B cell (primary cell): ENCODE measurements around the gene ACER1. TPM values are rescaled to one million over a fixed set of nuclear protein-coding genes. Genes with fewer than 3 reads are reported as not detected.
A peak's percentile ranks its signal among the peaks of the same experiment; 100 is the strongest.
"Not testable (repeated sequence)": the region's sequence is repeated elsewhere in the genome, so short reads cannot be mapped to it uniquely, and the experiment has no call there.

Source experiments
- ATAC-seq: fragments of 200-7000 bp; cut with Tn5 transposase; one replicate; pipeline ENCODE4 v1.10.0; 2021; ENCODE audit warnings: low read depth, mild to moderate bottlenecking, moderate number of reproducible peaks, moderate library complexity
- CTCF ChIA-PET: fragments of 350-600 bp; sonication (Branson Sonifier 250); formaldehyde crosslinking; loops from one replicate; lab custom pipeline; 2021; ENCODE audit warnings: antibody characterized with exemption, inconsistent platforms; lab: Charles Lee
- POLR2A ChIA-PET: fragments of 350-600 bp; sonication (Branson Sonifier 250); formaldehyde crosslinking; loops from one replicate; lab custom pipeline; 2021; ENCODE audit warnings: antibody characterized with exemption; lab: Charles Lee
- DNase-seq: peaks from one replicate; pipeline ENCODE4 v3.0.0; 2013
- H2AFZ ChIP-seq: 2 replicates; pipeline ENCODE4 v1.6.1; 2012; ENCODE audit warnings: mild to moderate bottlenecking, low read depth, low read length; ENCODE audit not compliant: insufficient read depth, poor library complexity, severe bottlenecking
- H3K27ac ChIP-seq, 2 donors: 1 replicate in 1 of 2; 2 replicates in 1 of 2; pipeline ENCODE4 v1.5.1; 2012 to 2013; ENCODE audit warnings: low read length in 2 of 2, mild to moderate bottlenecking in 2 of 2, moderate library complexity in 1 of 2
- H3K27me3 ChIP-seq, 4 experiments: fragments of 200-600 bp in 1 of 4; sonication (generic) in 1 of 4; replicated peaks in 1 of 4; 1 replicate in 2 of 4; 2 replicates in 2 of 4; pipeline versions ENCODE4 v1.6.1 to v1.7.0; 2013 to 2016; ENCODE audit warnings: low read length in 3 of 4, mild to moderate bottlenecking in 2 of 4, mixed read lengths in 1 of 4, moderate library complexity in 1 of 4; ENCODE audit not compliant: insufficient read depth in 4 of 4, control insufficient read depth in 3 of 4; ENCODE audit errors: control extremely low read depth in 1 of 4
- H3K36me3 ChIP-seq, 2 experiments: replicated peaks in 1 of 2; 1 replicate in 1 of 2; 2 replicates in 1 of 2; pipeline versions ENCODE4 v1.6.1 to v1.7.1; 2013; ENCODE audit warnings: low read length in 1 of 2; ENCODE audit not compliant: insufficient read depth in 2 of 2, control insufficient read depth in 1 of 2; ENCODE audit errors: control extremely low read depth in 1 of 2, extremely low read depth in 1 of 2
- H3K4me1 ChIP-seq, 2 donors: fragments of 200-600 bp in 1 of 2; sonication (generic) in 1 of 2; 1 replicate in 1 of 2; 2 replicates in 1 of 2; pipeline versions ENCODE4 v1.5.1 to v1.6.1; 2013 to 2017; ENCODE audit warnings: low read length in 2 of 2; ENCODE audit not compliant: control insufficient read depth in 2 of 2, insufficient read depth in 2 of 2
- H3K4me2 ChIP-seq: replicated peaks from 2 replicates; pipeline ENCODE3; 2012; ENCODE audit warnings: mild to moderate bottlenecking, low read depth, low read length; ENCODE audit not compliant: poor library complexity, severe bottlenecking
- H3K4me3 ChIP-seq, 5 experiments: fragments of 200-600 bp in 1 of 5; sonication (generic) in 1 of 5; 1 replicate in 3 of 5; 2 replicates in 2 of 5; pipeline versions ENCODE4 v1.5.1 to v1.7.0; 2011 to 2016; ENCODE audit warnings: low read length in 4 of 5, mild to moderate bottlenecking in 4 of 5, low read depth in 2 of 5, control low read depth in 1 of 5, moderate library complexity in 1 of 5; ENCODE audit not compliant: insufficient read depth in 1 of 5; ENCODE audit errors: control extremely low read depth in 1 of 5, extremely low read depth in 1 of 5
- H3K79me2 ChIP-seq: fragments of 200-600 bp; sonication (generic); one replicate; pipeline ENCODE4 v1.6.0; 2016; ENCODE audit warnings: low read length; ENCODE audit not compliant: control insufficient read depth, insufficient read depth
- H3K9ac ChIP-seq: fragments of 200-600 bp; sonication (generic); 2 replicates; pipeline ENCODE4 v1.6.1; 2017; ENCODE audit warnings: mild to moderate bottlenecking, low read length, moderate library complexity
- H3K9me3 ChIP-seq, 3 donors: one replicate each; pipeline versions ENCODE4 v1.6.1 to v1.7.1; 2013; ENCODE audit warnings: low read length in 2 of 3; ENCODE audit not compliant: control insufficient read depth in 2 of 3, insufficient read depth in 1 of 3; ENCODE audit errors: control extremely low read depth in 1 of 3
- H4K20me1 ChIP-seq: 2 replicates; pipeline ENCODE4 v1.6.0; 2012; ENCODE audit warnings: mild to moderate bottlenecking, low read length; ENCODE audit not compliant: insufficient read depth, control insufficient read depth, poor library complexity, severe bottlenecking
- H3K27ac Mint-ChIP-seq: one replicate; pipeline ENCODE4 v1.8.0; 2021; ENCODE audit warnings: mixed read lengths
- H3K27me3 Mint-ChIP-seq: one replicate; pipeline ENCODE4 v1.8.0; 2021; ENCODE audit warnings: mixed read lengths
- H3K4me1 Mint-ChIP-seq: one replicate; pipeline ENCODE4 v1.8.0; 2021; ENCODE audit warnings: mixed read lengths
- H3K4me3 Mint-ChIP-seq: one replicate; pipeline ENCODE4 v1.8.0; 2021; ENCODE audit warnings: mixed read lengths
- H3K9me3 Mint-ChIP-seq: one replicate; pipeline ENCODE4 v1.8.0; 2022; ENCODE audit warnings: mixed read lengths; ENCODE audit not compliant: insufficient read depth
- CTCF ChIP-seq: fragments of 200-600 bp; IDR thresholded peaks from one replicate; pipeline ENCODE4 v1.8.0; 2022; ENCODE audit warnings: antibody characterized with exemption, mild to moderate bottlenecking
- EZH2 ChIP-seq: IDR thresholded peaks from 2 replicates; pipeline ENCODE4 v1.6.1; 2012; ENCODE audit warnings: borderline replicate concordance, low read depth, mild to moderate bottlenecking, moderate library complexity, low read length; ENCODE audit not compliant: insufficient read depth, poor library complexity, severe bottlenecking
- WGBS: methylation state at CpG from one replicate; pipeline ENCODE4 v1.1.5; 2013; ENCODE audit warnings: missing lambda C conversion rate; ENCODE audit not compliant: insufficient coverage; 5-methylcytosine and 5-hydroxymethylcytosine counted together
- intact Hi-C: fragments of 100-400 bp; cut with micrococcal nuclease; formaldehyde crosslinking; loops from one replicate; pipeline ENCODE4 v1.10.0; 2022
- polyA plus RNA-seq: library from polyadenylated mRNA; depleted of rRNA; stranded (reverse); fragments of >200 nt; gene quantifications from 2 replicates; pipeline ENCODE4 v1.2.3, GENCODE V29; 2012
- total RNA-seq, 2 donors: library from RNA; stranded (reverse); fragments of 120-200 nt in 1 of 2; gene quantifications; 1 replicate in 1 of 2; 2 replicates in 1 of 2; pipeline versions ENCODE4 v1.2.3 to v1.2.4, GENCODE V29; 2013 to 2022

Gene ACER1
- total and polyA plus RNA-seq, 2 donors (not counting 1 experiment from before 2014, with no cell fraction given) = not detected

GRCh38 chr19:6362351-6362801, 29.0 kb upstream of the ACER1 start:
- Mint-ChIP-seq H3K9me3 (no peaks in the 10 kb centered on the region), H3K27me3 (no peaks in the 10 kb centered on the region), H3K4me1 (peaks cover 14% of the 10 kb centered on the region), H3K4me3 (peak overlapping the region; percentile 94), H3K27ac (peak overlapping the region; percentile 92)
- no peak for DNase-seq
- H3K27me3 ChIP-seq = no peaks in the 10 kb centered on the region
- peaks cover 11% of the 10 kb centered on the region for H3K79me2 ChIP-seq
- intact Hi-C loops = no loop called here
- H3K4me2 ChIP-seq = peak overlapping the region; percentile 90
- CTCF ChIA-PET = interaction anchor here (1.1 to 1.2 kb wide), 2 partner anchors 10 kb away, joined by 3 read pairs; partner anchors contain the start of gene ALKBH7
- H3K9me3 ChIP-seq = peaks cover 0 to 5% (median 0%) of the 10 kb centered on the region in 3 donors
- POLR2A ChIA-PET = interaction anchor here (0.7 to 3.2 kb wide), 3 partner anchors 10 to 201 kb away, joined by 3 to 25 read pairs (median 3); partner anchors contain the start of gene ALKBH7
- H3K9ac ChIP-seq = peak overlapping the region; percentile 74
- H3K27ac ChIP-seq = peak overlapping the region; percentile 60 to 79
- peaks cover 6 to 12% of the 10 kb centered on the region in 2 donors for H3K4me1 ChIP-seq
- no peaks in the 10 kb centered on the region for H4K20me1 ChIP-seq
- WGBS = 34% methylated on average over 7 of the region's 11 CpGs
- no peak for TF ChIP-seq CTCF
- no peak for TF ChIP-seq EZH2
- peak overlapping the region; percentile 81 for H2AFZ ChIP-seq
- no peak for ATAC-seq
- peaks cover 0 to 21% of the 10 kb centered on the region in 2 experiments for H3K36me3 ChIP-seq
- peak overlapping the region in 4 of 5 experiments; percentile 60 to 72 (median 66) for H3K4me3 ChIP-seq

GRCh38 chr19:6362027-6362350, 28.6 kb upstream of the ACER1 start:
- peaks cover 11% of the 10 kb centered on the region for H3K79me2 ChIP-seq
- Mint-ChIP-seq H3K9me3 (no peaks in the 10 kb centered on the region), H3K27ac (peak overlapping the region; percentile 92), H3K4me1 (peaks cover 14% of the 10 kb centered on the region), H3K4me3 (peak overlapping the region; percentile 94), H3K27me3 (no peaks in the 10 kb centered on the region)
- H3K27me3 ChIP-seq = no peaks in the 10 kb centered on the region
- intact Hi-C loops = no loop called here
- peak overlapping the region; percentile 74 for H3K9ac ChIP-seq
- no peak for TF ChIP-seq CTCF
- TF ChIP-seq EZH2 = no peak
- no peaks in the 10 kb centered on the region for H4K20me1 ChIP-seq
- H3K36me3 ChIP-seq = peaks cover 0 to 21% of the 10 kb centered on the region in 2 experiments
- H2AFZ ChIP-seq = peak overlapping the region; percentile 81
- H3K4me2 ChIP-seq = peak overlapping the region; percentile 90
- H3K4me1 ChIP-seq = peaks cover 6 to 12% of the 10 kb centered on the region in 2 donors
- peak overlapping the region; percentile 60 to 79 for H3K27ac ChIP-seq
- H3K9me3 ChIP-seq = peaks cover 0 to 5% (median 0%) of the 10 kb centered on the region in 3 donors
- ATAC-seq (no peak), DNase-seq (no peak)
- peak overlapping the region in 4 of 5 experiments; percentile 60 to 72 (median 66) for H3K4me3 ChIP-seq
- 1% methylated on average over 7 of the region's 7 CpGs for WGBS
- ChIA-PET CTCF (interaction anchor here (1.0 to 1.2 kb wide), 2 partner anchors 10 to 32 kb away, joined by 3 read pairs; partner anchors contain the start of gene ALKBH7), POLR2A (interaction anchor here (0.7 to 3.2 kb wide), 2 partner anchors 11 to 202 kb away, joined by 3 to 25 read pairs; partner anchors contain the start of gene ALKBH7)

GRCh38 chr19:6360857-6361216, 27.4 kb upstream of the ACER1 start:
- peak overlapping the region; percentile 28 to 79 for H3K27ac ChIP-seq
- Mint-ChIP-seq H3K4me3 (peak overlapping the region; percentile 94), H3K4me1 (peaks cover 14% of the 10 kb centered on the region)
- H3K27ac Mint-ChIP-seq, H3K9me3 Mint-ChIP-seq, H3K9me3 ChIP-seq, DNase-seq, H4K20me1 ChIP-seq, H3K27me3 Mint-ChIP-seq, ATAC-seq, H3K27me3 ChIP-seq: not testable (repeated sequence)
- H3K4me3 ChIP-seq = peak overlapping the region; percentile 38 to 72 (median 61)
- CTCF ChIA-PET = interaction anchor here (1.0 to 1.5 kb wide), 3 partner anchors 11 to 142 kb away, joined by 3 read pairs; no protein-coding TSS in a partner anchor
- 97% methylated on average over 10 of the region's 10 CpGs for WGBS
- peaks cover 0 to 11% of the 10 kb centered on the region in 2 experiments for H3K36me3 ChIP-seq
- intact Hi-C loops = loop anchor here (1.0 kb wide), 8 partner anchors 11 to 502 kb away; partner anchors contain the start of genes ALKBH7, GPR108 and GTF2F1
- peaks cover 6 to 12% of the 10 kb centered on the region in 2 donors for H3K4me1 ChIP-seq
- H2AFZ ChIP-seq = peak overlapping the region; percentile 81
- peak overlapping the region; percentile 74 for H3K9ac ChIP-seq
- peak overlapping the region; percentile 90 for H3K4me2 ChIP-seq
- POLR2A ChIA-PET = interaction anchor here (0.7 to 3.2 kb wide), 3 partner anchors 12 to 1033 kb away, joined by 4 to 25 read pairs (median 5); partner anchors contain the start of genes ALKBH7 and KHSRP
- H3K79me2 ChIP-seq = peaks cover 11% of the 10 kb centered on the region
